Adipocyte (in vitro differentiated cells): ENCODE measurements around the gene CALHM3.
"Not testable (repeated sequence)": the region's sequence is repeated elsewhere in the genome, so short reads cannot be mapped to it uniquely, and the experiment has no call there.

Source experiments
- DNase-seq: peaks from one replicate; pipeline ENCODE4 v3.0.0-alpha.2; 2015; ENCODE audit warnings: low read depth
- H3K27me3 ChIP-seq: replicated peaks from 2 replicates; pipeline ENCODE4 v1.7.0; 2013; ENCODE audit warnings: mild to moderate bottlenecking, low read length, moderate library complexity; ENCODE audit not compliant: control insufficient read depth, insufficient read depth
- H3K36me3 ChIP-seq: 2 replicates; pipeline ENCODE4 v1.7.0; 2013; ENCODE audit warnings: low read length, mild to moderate bottlenecking, moderate library complexity; ENCODE audit not compliant: control insufficient read depth, insufficient read depth, severe bottlenecking
- H3K4me1 ChIP-seq: 2 replicates; pipeline ENCODE4 v1.7.0; 2013; ENCODE audit warnings: mild to moderate bottlenecking, low read length, moderate library complexity; ENCODE audit not compliant: control insufficient read depth, insufficient read depth
- H3K4me3 ChIP-seq: 2 replicates; pipeline ENCODE4 v1.7.0; 2013; ENCODE audit warnings: mild to moderate bottlenecking, low read length, moderate library complexity
- H3K9ac ChIP-seq: 2 replicates; pipeline ENCODE4 v1.7.0; 2013; ENCODE audit warnings: mild to moderate bottlenecking, low read length, moderate library complexity
- H3K9me3 ChIP-seq: 2 replicates; pipeline ENCODE4 v1.7.0; 2013; ENCODE audit warnings: mild to moderate bottlenecking, low read length, moderate library complexity; ENCODE audit not compliant: control insufficient read depth

CALHM3 gene

GRCh38 chr10:103479135-103479534, at the start of gene CALHM3:
CALHM3 (minus strand) TSS chr10:103479240; CDS start chr10:103479032, 208 bp downstream.
- H3K27me3 ChIP-seq = no peaks in the 10 kb centered on the region
- no peak within 1 kb of the TSS for H3K4me3 ChIP-seq
- H3K4me1 ChIP-seq = peaks cover 25% of the 10 kb centered on the region
- H3K9me3 ChIP-seq = no peaks in the 10 kb centered on the region
- DNase-seq = peak; percentile 22
- no peak within 1 kb of the TSS for H3K9ac ChIP-seq
- no peaks in the 10 kb centered on the region for H3K36me3 ChIP-seq

GRCh38 chr10:103528549-103528948, 49.5 kb upstream of the CALHM3 start:
- Histone ChIP-seq H3K4me1 (no peaks in the 10 kb centered on the region), H3K36me3 (no peaks in the 10 kb centered on the region), H3K27me3 (peaks cover 6% of the 10 kb centered on the region), H3K9ac (no peak overlapping the region), H3K4me3 (no peak overlapping the region), H3K9me3 (peaks cover 27% of the 10 kb centered on the region)
- DNase-seq = no peak

DNA sequence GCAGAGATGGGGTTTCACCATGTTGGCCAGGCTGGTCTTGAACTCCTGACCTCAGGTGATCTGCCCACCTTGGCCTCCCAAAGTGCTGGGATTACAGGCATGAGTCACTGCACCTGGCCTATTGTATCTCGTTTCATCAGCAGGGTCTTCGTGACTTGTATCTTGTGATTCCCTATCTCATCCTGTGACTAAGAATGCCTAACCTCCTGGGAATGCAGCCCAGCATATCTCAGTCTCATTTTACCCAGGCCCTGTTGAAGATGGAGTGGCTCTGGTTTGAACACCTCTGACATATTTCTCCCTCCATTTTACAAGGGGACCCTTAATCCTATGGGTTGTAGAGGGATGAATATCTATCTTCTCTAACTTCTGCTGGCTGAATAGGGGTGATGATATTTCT, 48.4 kb upstream of the CALHM3 start:
- H3K4me3 ChIP-seq, H3K4me1 ChIP-seq, H3K9ac ChIP-seq, H3K36me3 ChIP-seq: not testable (repeated sequence)
- H3K9me3 ChIP-seq = peaks cover 28% of the 10 kb centered on the region
- peaks cover 10% of the 10 kb centered on the region for H3K27me3 ChIP-seq
- peak; percentile 4 for DNase-seq

DNA sequence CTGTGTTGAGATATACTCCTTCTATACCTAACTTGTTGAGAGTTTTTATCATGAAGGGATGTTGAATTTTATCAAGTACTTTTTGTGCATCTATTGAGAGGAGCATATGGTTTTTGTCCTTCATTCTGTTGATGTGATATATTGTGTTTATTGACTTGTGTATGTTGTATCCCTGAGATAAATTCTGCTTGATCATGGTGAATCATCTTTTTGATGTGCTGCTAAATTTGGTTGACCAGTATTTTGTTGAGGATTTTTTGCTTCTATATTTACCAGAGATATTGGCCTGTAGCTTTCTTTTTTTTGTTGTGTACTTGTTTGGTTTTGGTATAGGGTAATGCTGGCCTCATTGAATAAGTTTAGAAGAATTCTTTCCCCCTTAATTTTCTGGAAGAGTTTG, 46.9 kb upstream of the CALHM3 start:
- DNase-seq = no peak
- Histone ChIP-seq H3K4me1 (no peaks in the 10 kb centered on the region), H3K27me3 (peaks cover 10% of the 10 kb centered on the region), H3K4me3 (no peak overlapping the region), H3K9me3 (peaks cover 26% of the 10 kb centered on the region), H3K36me3 (no peaks in the 10 kb centered on the region), H3K9ac (no peak overlapping the region)

DNA sequence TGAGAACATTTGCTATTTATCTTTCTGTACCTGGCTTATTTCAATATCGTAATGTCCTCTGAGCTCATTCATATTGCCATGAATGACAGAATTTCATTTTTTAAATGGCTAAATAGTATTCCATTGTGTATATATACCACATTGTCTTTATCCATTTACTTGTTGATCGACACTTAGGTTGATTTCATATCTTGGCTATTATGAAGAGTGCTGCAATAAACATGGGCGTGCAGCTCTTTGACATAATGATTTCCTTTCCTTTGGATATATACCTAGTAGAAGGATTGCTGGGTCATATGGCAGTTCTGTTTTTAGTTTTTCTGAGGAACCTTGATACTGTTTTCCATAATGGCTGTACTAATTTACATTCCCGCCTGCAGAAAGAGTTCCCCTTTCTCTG, 44.6 kb upstream of the CALHM3 start:
- H3K9ac ChIP-seq = no peak overlapping the region
- no peaks in the 10 kb centered on the region for H3K36me3 ChIP-seq
- H3K9me3 ChIP-seq = peaks cover 8% of the 10 kb centered on the region
- no peak overlapping the region for H3K4me3 ChIP-seq
- peaks cover 6% of the 10 kb centered on the region for H3K27me3 ChIP-seq
- DNase-seq = no peak
- H3K4me1 ChIP-seq = no peaks in the 10 kb centered on the region

- DNase-seq, H3K4me1 ChIP-seq, H3K4me3 ChIP-seq, H3K36me3 ChIP-seq, H3K27me3 ChIP-seq, H3K9me3 ChIP-seq, H3K9ac ChIP-seq: not testable (repeated sequence)
Observed at GRCh38 chr10:103522006-103522405, 43.0 kb upstream of the CALHM3 start.

DNA sequence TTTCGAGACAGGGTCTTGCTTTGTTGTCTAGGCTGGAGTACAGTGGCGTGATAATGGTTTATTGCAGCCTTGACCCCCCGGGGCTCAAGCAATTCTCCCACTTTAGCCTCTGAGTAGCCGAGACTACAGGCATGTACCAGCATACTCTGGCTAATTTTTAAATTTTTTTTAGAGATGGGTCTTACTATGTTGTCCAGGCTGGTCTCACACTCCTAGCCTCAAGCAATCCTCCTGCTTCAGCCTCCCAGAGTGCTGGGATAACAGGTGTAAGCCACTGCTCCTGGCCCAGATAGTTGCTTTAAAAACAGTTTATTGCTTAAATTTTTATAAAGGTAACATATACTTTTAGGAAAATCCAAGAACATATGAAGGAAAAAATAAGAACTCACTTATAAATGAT, 40.8 kb upstream of the CALHM3 start:
- Histone ChIP-seq H3K4me1 (peaks cover 3% of the 10 kb centered on the region), H3K27me3 (peaks cover 6% of the 10 kb centered on the region), H3K9ac (no peak overlapping the region), H3K9me3 (peaks cover 8% of the 10 kb centered on the region), H3K36me3 (no peaks in the 10 kb centered on the region), H3K4me3 (no peak overlapping the region)
- no peak for DNase-seq

DNA sequence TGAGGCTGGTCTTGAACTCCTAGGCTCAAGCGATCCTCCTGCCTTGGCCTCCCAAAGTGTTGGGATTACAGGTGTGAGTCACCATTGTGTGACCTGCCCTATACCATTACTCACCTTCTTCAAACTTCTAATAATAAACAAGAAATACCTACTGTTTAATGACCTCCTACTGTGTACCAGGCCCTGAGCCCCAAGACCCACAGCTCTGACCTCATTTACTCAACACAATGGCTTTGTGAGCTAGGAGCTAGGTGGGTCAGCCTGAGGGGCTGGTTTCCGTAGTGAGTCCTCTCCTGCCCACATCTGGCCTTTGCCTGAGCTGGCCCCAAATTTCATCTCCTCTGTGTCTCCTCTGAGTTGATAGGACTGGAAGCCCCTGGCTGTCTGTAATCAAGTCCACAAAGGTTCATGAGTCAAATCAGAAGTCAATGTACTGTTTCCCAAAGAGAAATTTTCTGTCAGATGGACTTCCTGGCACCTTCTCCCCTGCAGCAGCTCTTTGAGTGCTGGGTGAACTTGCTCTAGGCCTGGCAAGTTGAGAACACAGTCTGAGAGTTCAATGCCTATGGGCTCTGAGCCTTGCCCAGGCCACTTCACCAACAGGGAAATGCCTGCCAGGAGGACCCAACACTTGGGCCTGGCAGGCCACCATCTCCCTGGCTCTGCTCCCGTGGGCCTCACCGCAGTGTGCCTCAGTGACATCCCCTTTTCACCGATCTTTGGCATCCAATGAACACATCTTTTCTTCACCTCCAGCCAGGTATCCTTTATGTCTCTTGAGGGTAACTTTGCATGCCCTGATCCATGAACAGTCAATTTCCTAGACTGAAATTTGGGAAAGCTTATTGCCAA, 38.4 kb upstream of the CALHM3 start:
- Histone ChIP-seq H3K36me3 (no peaks in the 10 kb centered on the region), H3K9me3 (no peaks in the 10 kb centered on the region)

DNA sequence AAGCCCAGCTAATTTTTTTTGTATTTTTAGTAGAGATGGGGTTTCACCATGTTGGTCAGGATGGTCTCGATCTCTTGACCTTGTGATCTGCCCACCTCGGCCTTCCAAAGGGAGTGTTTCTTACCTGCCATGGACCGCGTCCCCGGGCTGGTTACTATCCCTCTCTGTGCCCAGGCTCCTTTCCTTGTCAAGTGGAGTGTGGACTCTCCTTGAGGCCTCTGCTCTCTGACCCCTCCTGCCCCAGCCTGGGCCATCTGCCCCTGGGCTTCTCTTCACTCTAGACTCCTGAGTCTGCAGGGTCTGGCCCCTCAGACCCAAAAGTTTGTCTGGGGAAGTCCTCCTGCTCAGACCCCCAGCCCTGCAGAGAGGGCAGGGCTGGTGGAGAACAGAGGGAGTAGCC, 35.2 kb upstream of the CALHM3 start:
- Histone ChIP-seq H3K9ac (no peak overlapping the region), H3K36me3 (no peaks in the 10 kb centered on the region), H3K4me1 (peaks cover 3% of the 10 kb centered on the region), H3K27me3 (peaks cover 24% of the 10 kb centered on the region), H3K4me3 (no peak overlapping the region), H3K9me3 (no peaks in the 10 kb centered on the region)
- DNase-seq = no peak

More for the DNA sequence above, 38.4 kb upstream of the CALHM3 start:
- no peak for DNase-seq
- Histone ChIP-seq H3K4me3 (no peak overlapping the region), H3K4me1 (peaks cover 3% of the 10 kb centered on the region), H3K9ac (no peak overlapping the region), H3K27me3 (no peaks in the 10 kb centered on the region)

- Histone ChIP-seq H3K4me1 (peaks cover 3% of the 10 kb centered on the region), H3K4me3 (no peak overlapping the region), H3K36me3 (no peaks in the 10 kb centered on the region), H3K9ac (no peak overlapping the region), H3K9me3 (no peaks in the 10 kb centered on the region), H3K27me3 (peaks cover 28% of the 10 kb centered on the region)
- no peak for DNase-seq
Observed at GRCh38 chr10:103513380-103514060, 34.5 kb upstream of the CALHM3 start.

DNA sequence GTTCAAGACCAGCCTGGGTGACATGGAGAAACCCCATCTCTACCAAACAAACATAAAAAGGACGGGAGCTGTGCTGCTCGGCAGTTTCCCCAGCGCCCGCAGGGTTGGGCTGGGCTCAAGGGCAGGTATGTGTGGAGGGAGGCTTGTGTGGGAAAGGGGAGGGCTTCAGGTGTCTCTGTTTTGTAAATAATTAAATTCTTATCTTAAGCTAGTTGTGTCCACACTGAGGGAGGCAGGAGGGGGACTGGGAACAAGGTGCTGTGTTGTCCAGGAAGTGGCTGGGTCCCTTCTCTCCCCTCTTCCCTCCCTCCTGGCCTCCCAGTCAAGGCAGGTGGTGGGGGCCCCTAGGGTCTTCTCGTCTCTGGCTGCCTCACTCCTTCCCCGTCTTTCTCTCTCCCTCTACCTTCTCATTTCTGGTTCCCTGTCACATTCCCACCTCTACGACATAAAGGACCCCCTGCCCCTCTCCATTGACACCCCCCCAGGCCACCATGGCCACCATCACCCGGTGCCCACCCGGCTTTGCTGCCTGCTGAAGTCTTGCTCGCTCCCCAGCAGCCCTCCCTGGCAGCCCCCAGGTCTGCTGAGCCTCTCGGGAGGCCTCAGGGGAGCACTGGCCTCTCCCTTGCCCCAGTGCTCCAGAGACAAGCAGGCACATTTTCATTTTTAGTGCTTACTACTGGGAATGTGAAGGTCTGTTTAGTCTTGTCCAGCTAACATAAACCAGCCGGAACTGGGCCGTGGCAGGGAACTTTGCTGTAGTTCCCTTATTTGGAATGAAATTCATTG, 33.7 kb upstream of the CALHM3 start:
- H3K9me3 ChIP-seq = no peaks in the 10 kb centered on the region
- H3K36me3 ChIP-seq = no peaks in the 10 kb centered on the region
- peaks cover 36% of the 10 kb centered on the region for H3K27me3 ChIP-seq
- DNase-seq = no peak
- no peak overlapping the region for H3K4me3 ChIP-seq
- no peak overlapping the region for H3K9ac ChIP-seq
- peaks cover 3% of the 10 kb centered on the region for H3K4me1 ChIP-seq
